Peyer's patch (tissue), 4 donors: ENCODE measurements around the gene YDJC. TPM values are rescaled to one million over a fixed set of nuclear protein-coding genes. Genes with fewer than 3 reads are reported as not detected.
"Not testable (repeated sequence)": the region's sequence is repeated elsewhere in the genome, so short reads cannot be mapped to it uniquely, and the experiment has no call there.

Experiments
- DNase-seq, 3 donors: peaks; one replicate each; pipeline ENCODE4 v3.0.0-alpha.2; 2017 to 2019
- H3K27ac ChIP-seq, 4 donors: fragments of 200-600 bp; sonication (generic); one replicate each; pipeline ENCODE4 v1.5.1; 2016 to 2019
- H3K27me3 ChIP-seq, 2 donors: fragments of 200-600 bp; sonication (generic); one replicate each; pipeline ENCODE4 v1.5.1; 2019
- H3K36me3 ChIP-seq, 3 donors: fragments of 200-600 bp; sonication (generic); one replicate each; pipeline ENCODE4 v1.5.1; 2016 to 2019
- H3K4me1 ChIP-seq, 4 donors: fragments of 200-600 bp; sonication (generic); one replicate each; pipeline ENCODE4 v1.5.1; 2016 to 2019
- H3K4me3 ChIP-seq, 4 donors: fragments of 200-600 bp; sonication (generic); 1 replicate in 3 of 4; 2 replicates in 1 of 4; pipeline ENCODE4 v1.5.1; 2016 to 2019; ENCODE audit warnings: mild to moderate bottlenecking in 1 of 4
- H3K9me3 ChIP-seq, 4 donors: fragments of 200-600 bp; sonication (generic); one replicate each; pipeline ENCODE4 v1.5.1; 2016 to 2019; ENCODE audit warnings: mild to moderate bottlenecking in 1 of 4
- CTCF ChIP-seq, 6 experiments: fragments of 450-650 bp in 4 of 6; fragments of 200-600 bp in 2 of 6; sonication (generic) in 1 of 6; IDR thresholded peaks; one replicate each; pipeline ENCODE4 v1.5.1; 2017 to 2019; ENCODE audit warnings: antibody characterized with exemption in 6 of 6, mild to moderate bottlenecking in 3 of 6, moderate library complexity in 1 of 6
- POLR2A ChIP-seq, 2 donors: fragments of 450-650 bp; IDR thresholded peaks; one replicate each; pipeline ENCODE4 v1.5.1; 2017; ENCODE audit warnings: antibody characterized with exemption in 2 of 2, mild to moderate bottlenecking in 2 of 2, moderate library complexity in 2 of 2
- total RNA-seq, 4 donors: library from RNA; depleted of rRNA; stranded (reverse); fragments of >200 nt; gene quantifications; one replicate each; pipeline ENCODE4 v1.1.0, GENCODE V29; 2016

Gene YDJC
- total RNA-seq, 4 donors from 2014 or later, result 36.3 to 54.2 (median 38.8) TPM

- H3K27ac ChIP-seq, result no peak overlapping the region
- H3K9me3 ChIP-seq, result no peaks in the 10 kb centered on the region
- no peak overlapping the region for H3K4me3 ChIP-seq
- H3K27me3 ChIP-seq, result no peaks in the 10 kb centered on the region
- TF ChIP-seq CTCF (IDR thresholded peaks at IDR 0.05) (no peak), POLR2A (IDR thresholded peaks at IDR 0.05) (no peak)
- peaks cover 0 to 33% (median 0%) of the 10 kb centered on the region in 3 donors for H3K36me3 ChIP-seq
- H3K4me1 ChIP-seq, result peaks cover 0 to 3% (median 0%) of the 10 kb centered on the region in 4 donors
- no peak for DNase-seq
Measured at GRCh38 chr22:21622011-21622918, 7.6 kb downstream of the YDJC start.

DNA sequence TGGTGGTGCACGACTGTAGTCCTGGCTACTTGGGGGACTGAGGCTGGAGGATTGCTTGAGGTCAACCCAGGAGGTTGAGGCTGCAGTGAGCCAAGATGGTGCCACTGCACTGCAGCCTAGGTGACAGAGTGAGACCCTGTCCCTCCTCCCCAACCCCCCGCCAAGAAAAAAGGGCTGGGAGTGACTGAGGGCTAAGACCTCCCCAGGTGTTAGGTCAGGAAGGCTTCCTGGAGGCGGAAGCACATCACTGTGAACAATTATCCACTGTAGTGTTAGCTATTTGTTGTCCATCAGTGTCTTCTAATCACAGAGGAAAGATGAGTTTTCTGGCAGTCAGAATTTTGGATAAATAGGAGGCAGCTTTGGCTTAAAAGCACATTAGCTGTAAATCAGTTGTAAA, 8.8 kb downstream of the YDJC start:
- Histone ChIP-seq H3K9me3 (no peaks in the 10 kb centered on the region), H3K27ac (no peak overlapping the region), H3K4me3 (no peak overlapping the region), H3K4me1 (peaks cover 0 to 3% (median 0%) of the 10 kb centered on the region in 4 donors), H3K27me3 (no peaks in the 10 kb centered on the region), H3K36me3 (peaks cover 0 to 28% (median 0%) of the 10 kb centered on the region in 3 donors)
- TF ChIP-seq CTCF (IDR thresholded peaks at IDR 0.05) (no peak), POLR2A (IDR thresholded peaks at IDR 0.05) (no peak)
- no peak for DNase-seq

- not testable (repeated sequence) for H3K4me3 ChIP-seq, H3K9me3 ChIP-seq, DNase-seq, H3K27ac ChIP-seq, H3K4me1 ChIP-seq, H3K27me3 ChIP-seq
- peaks cover 0 to 42% (median 0%) of the 10 kb centered on the region in 3 donors for H3K36me3 ChIP-seq
Measured at GRCh38 chr22:21617337-21617736, 12.5 kb downstream of the YDJC start.

DNA sequence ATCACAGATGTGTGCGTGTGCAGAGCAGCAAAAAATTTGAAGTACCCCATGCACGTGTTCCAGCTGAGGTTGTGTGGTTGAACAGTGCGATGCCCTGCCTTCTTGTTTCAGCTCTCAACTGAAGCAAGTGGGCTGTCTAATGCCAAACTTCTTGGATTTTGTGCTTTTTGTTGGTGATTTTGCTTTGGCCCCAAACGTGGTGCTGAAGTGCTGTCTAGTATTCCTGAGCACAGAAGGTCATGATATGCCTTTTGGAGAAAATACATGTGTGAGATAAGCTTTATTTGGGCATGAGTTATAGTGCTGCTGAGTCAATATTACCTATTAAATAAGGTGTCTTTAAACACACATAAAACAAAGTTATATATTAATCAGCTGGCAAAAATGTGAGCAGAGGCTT, 14.1 kb downstream of the YDJC start:
- Histone ChIP-seq H3K27me3 (no peaks in the 10 kb centered on the region), H3K4me3 (no peak overlapping the region), H3K36me3 (peaks cover 0 to 46% (median 0%) of the 10 kb centered on the region in 3 donors), H3K9me3 (no peaks in the 10 kb centered on the region), H3K4me1 (no peaks in the 10 kb centered on the region), H3K27ac (no peak overlapping the region)
- DNase-seq, result no peak
- TF ChIP-seq CTCF (IDR thresholded peaks at IDR 0.05), result no peak

- no peak overlapping the region for H3K27ac ChIP-seq
- H3K9me3 ChIP-seq, result no peaks in the 10 kb centered on the region
- H3K4me3 ChIP-seq, result no peak overlapping the region
- peaks cover 0 to 51% (median 0%) of the 10 kb centered on the region in 3 donors for H3K36me3 ChIP-seq
- TF ChIP-seq POLR2A (IDR thresholded peaks at IDR 0.05), result no peak
- no peak for TF ChIP-seq CTCF (IDR thresholded peaks at IDR 0.05)
- DNase-seq, result no peak
- H3K4me1 ChIP-seq, result no peaks in the 10 kb centered on the region
- no peaks in the 10 kb centered on the region for H3K27me3 ChIP-seq
Measured at GRCh38 chr22:21613553-21614233, 16.1 kb downstream of the YDJC start.

DNA sequence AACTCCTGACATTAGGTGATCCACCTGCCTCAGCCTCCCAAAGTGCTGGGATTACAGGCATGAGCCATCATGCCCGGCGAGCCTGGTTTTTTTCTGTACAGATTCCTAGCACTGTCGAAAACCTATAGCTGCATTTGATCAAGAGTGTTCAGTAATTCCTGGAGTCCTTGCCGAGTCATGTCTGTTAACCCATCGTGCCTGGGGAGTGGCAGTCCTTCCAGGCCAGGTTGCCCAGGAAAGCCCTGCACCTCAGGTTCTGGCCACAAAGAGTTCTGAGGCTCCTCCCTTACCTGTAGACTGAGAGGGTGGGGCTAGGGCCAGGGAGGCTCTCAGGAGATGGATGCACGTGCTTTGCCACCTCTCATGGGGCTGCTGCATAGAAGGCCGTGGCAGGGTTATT, 17.0 kb downstream of the YDJC start:
- DNase-seq, result no peak
- H3K9me3 ChIP-seq, result no peaks in the 10 kb centered on the region
- no peak overlapping the region for H3K4me3 ChIP-seq
- H3K36me3 ChIP-seq, result peaks cover 0 to 51% (median 0%) of the 10 kb centered on the region in 3 donors
- TF ChIP-seq CTCF (IDR thresholded peaks at IDR 0.05) (peak in 1 of 6 experiments; percentile 5), POLR2A (IDR thresholded peaks at IDR 0.05) (no peak)
- H3K27me3 ChIP-seq, result no peaks in the 10 kb centered on the region
- H3K4me1 ChIP-seq, result no peaks in the 10 kb centered on the region
- no peak overlapping the region for H3K27ac ChIP-seq
